DOHH2 (cell line): ENCODE data around the gene UQCRH.
A peak's percentile ranks its signal among the peaks of the same experiment; 100 is the strongest.

Source experiments
- H3F3A ChIP-seq: fragments of 200-600 bp; sonication (generic), shearing (Covaris generic); 2 replicates; pipeline ENCODE4 v1.6.0; 2016; ENCODE audit warnings: antibody characterized with exemption, mild to moderate bottlenecking; ENCODE audit not compliant: control insufficient read depth, insufficient read depth
- H3K27ac ChIP-seq: fragments of 200-600 bp; sonication (generic); 2 replicates; pipeline ENCODE4 v1.5.1; 2014; ENCODE audit warnings: low read depth, mild to moderate bottlenecking, low read length, moderate library complexity
- H3K27me3 ChIP-seq: fragments of 200-600 bp; sonication (generic); 2 replicates; pipeline ENCODE4 v1.6.1; 2014; ENCODE audit warnings: mild to moderate bottlenecking, low read length, mixed read lengths; ENCODE audit not compliant: control insufficient read depth
- H3K36me3 ChIP-seq: fragments of 200-600 bp; sonication (generic); 2 replicates; pipeline ENCODE4 v1.6.1; 2014; ENCODE audit warnings: mild to moderate bottlenecking, low read length, moderate library complexity, mixed read lengths; ENCODE audit not compliant: control insufficient read depth
- H3K4me1 ChIP-seq: fragments of 200-600 bp; sonication (generic); 2 replicates; pipeline ENCODE4 v1.6.1; 2014; ENCODE audit warnings: mild to moderate bottlenecking, low read length, mixed read lengths; ENCODE audit not compliant: control insufficient read depth
- H3K4me2 ChIP-seq: fragments of 200-600 bp; sonication (generic); 2 replicates; pipeline ENCODE4 v1.6.0; 2014; ENCODE audit warnings: mild to moderate bottlenecking, low read length, moderate library complexity
- H3K4me3 ChIP-seq: fragments of 200-600 bp; sonication (generic); 2 replicates; pipeline ENCODE4 v1.5.1; 2014; ENCODE audit warnings: mild to moderate bottlenecking, low read length, mixed read lengths
- H3K79me2 ChIP-seq: fragments of 200-600 bp; sonication (generic); 2 replicates; pipeline ENCODE4 v1.6.1; 2014; ENCODE audit warnings: mild to moderate bottlenecking, low read length, mixed read lengths; ENCODE audit not compliant: control insufficient read depth
- H3K9me2 ChIP-seq: fragments of 200-600 bp; sonication (generic); replicated peaks from 2 replicates; pipeline ENCODE4 v1.6.1; 2014; ENCODE audit warnings: mild to moderate bottlenecking, low read length, mixed read lengths; ENCODE audit not compliant: control insufficient read depth
- H3K9me3 ChIP-seq: fragments of 200-600 bp; sonication (generic); 2 replicates; pipeline ENCODE4 v1.6.1; 2014; ENCODE audit warnings: antibody characterized with exemption, low read length, mixed read lengths; ENCODE audit not compliant: control insufficient read depth, insufficient read depth
- H4K20me1 ChIP-seq: fragments of 200-600 bp; sonication (generic); 2 replicates; pipeline ENCODE4 v1.6.0; 2014; ENCODE audit warnings: low read depth, mild to moderate bottlenecking, antibody characterized with exemption, low read length, moderate library complexity; ENCODE audit not compliant: control insufficient read depth, insufficient read depth
- EZH2phosphoT487 ChIP-seq: fragments of 200-600 bp; sonication (generic); IDR thresholded peaks from 2 replicates; pipeline ENCODE4 v1.6.1; 2017; ENCODE audit warnings: borderline replicate concordance, mild to moderate bottlenecking, antibody characterized with exemption, low read length, moderate library complexity, mixed read lengths
- TF ChIP-seq, protein P1 (sequence below): fragments of 200-600 bp; sonication (generic); IDR thresholded peaks from one replicate; pipeline ENCODE4 v1.5.1; 2014; ENCODE audit warnings: antibody characterized with exemption, mild to moderate bottlenecking, low read depth, low read length; ENCODE audit not compliant: poor library complexity, severe bottlenecking

UQCRH gene

DNA sequence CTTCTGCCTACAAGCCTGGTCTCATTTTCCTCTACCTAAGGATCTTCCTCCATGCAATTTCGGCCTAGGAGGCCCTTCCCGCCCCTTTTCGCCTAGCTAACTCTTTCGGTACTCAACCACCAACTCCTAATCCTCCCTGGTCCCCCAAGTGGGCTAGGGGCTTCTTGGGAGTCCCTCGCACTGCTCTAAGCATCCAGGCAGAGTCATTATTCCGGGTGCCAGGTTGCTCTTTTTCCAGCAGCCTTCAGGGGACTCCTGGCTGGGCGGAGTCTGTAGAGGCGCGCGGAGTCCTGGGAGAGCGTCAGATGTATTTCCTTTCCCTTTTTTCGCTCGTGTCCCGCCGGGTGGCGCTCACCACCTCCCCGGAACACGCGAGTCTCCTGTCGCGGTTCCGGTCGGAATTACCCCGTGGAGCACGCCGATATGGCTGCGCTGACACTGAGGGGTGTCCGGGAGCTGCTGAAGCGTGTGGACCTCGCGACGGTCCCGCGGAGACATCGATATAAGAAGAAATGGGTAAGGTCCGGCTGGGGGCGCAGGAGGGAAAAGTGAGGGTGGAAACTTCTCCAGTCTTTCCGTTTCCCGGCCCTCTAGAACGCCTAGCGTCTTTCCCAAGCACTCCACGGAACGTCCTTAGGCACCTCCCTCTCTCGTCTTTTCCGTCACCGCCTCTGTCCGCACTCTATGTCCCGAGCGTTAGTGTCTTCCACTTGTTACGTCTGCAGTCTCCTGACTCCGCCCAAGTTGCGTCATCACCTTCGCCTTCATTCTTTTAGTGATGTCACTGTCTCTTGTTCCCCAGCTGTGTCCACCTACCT lies 37.1 kb downstream of the UQCRH start, which contains the start of gene NSUN4:
TSS of gene NSUN4 (plus strand) at position 404 of the 818 bp plus-strand sequence. CDS start at position 424, 20 bp downstream.
- Histone ChIP-seq H3K9me3 (no peaks in the 10 kb centered on the region; the same call in 1 of the 2 replicates), H3K4me2 (peak within 1 kb of the TSS; percentile 99), H3K79me2 (peaks cover 51% of the 10 kb centered on the region), H3K4me3 (peak within 1 kb of the TSS; percentile 98), H3K4me1 (peaks cover 33% of the 10 kb centered on the region), H4K20me1 (0 out of 2 replicates have a peak, but pooled peaks cover 3% of the 10 kb centered on the region), H3K27ac (peak within 1 kb of the TSS; percentile 88), H3K27me3 (no peaks in the 10 kb centered on the region), H3K36me3 (peaks cover 48% of the 10 kb centered on the region), H3K9me2 (no peaks in the 10 kb centered on the region), H3F3A (peaks cover 14% of the 10 kb centered on the region)
- no peak for TF ChIP-seq EZH2phosphoT487
- TF ChIP-seq, protein P1, sequence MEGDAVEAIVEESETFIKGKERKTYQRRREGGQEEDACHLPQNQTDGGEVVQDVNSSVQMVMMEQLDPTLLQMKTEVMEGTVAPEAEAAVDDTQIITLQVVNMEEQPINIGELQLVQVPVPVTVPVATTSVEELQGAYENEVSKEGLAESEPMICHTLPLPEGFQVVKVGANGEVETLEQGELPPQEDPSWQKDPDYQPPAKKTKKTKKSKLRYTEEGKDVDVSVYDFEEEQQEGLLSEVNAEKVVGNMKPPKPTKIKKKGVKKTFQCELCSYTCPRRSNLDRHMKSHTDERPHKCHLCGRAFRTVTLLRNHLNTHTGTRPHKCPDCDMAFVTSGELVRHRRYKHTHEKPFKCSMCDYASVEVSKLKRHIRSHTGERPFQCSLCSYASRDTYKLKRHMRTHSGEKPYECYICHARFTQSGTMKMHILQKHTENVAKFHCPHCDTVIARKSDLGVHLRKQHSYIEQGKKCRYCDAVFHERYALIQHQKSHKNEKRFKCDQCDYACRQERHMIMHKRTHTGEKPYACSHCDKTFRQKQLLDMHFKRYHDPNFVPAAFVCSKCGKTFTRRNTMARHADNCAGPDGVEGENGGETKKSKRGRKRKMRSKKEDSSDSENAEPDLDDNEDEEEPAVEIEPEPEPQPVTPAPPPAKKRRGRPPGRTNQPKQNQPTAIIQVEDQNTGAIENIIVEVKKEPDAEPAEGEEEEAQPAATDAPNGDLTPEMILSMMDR: peak; percentile 95

DNA sequence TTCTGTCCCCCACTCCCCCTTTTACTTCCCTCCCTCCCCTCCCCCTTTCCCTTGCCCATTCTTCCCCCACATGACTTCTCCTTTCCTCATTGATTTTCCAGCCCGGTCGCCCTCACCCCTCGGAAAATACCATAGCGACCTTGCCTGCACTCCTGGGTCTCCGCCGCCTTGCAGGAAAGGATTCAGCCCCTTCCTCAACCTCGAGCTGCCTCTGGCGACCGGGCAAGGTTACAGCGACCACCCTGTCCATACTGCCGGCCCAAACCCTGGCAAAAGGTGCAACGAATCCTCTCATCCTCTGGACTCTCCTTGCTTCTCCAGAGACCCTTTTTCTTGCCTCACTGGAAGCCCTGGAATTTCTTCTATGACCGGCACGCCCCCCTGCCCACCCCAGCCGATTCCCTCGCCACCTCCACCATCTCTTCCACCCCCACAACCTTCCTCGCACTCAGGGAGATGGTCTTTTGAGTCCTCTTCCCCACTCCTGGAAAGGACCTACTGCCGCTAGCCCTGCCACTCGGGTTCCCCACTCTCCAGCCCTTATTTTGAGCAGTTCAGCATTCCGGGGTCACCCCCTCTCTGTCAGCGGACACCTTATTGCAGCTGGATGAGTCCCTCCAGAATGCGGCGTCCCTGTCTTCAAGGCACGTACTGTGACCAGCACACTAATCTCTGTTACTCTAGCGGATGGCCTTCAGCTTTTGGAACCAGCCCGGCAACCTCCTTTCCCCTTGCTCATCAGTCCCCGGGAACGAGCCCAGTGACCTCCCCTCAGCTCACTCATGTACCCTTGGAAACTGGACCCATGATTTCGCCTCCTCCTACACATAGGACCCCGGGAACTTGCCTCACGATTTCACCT lies 38.0 kb downstream of the UQCRH start:
- TF ChIP-seq EZH2phosphoT487: no peak
- TF ChIP-seq, protein P1: no peak
- Histone ChIP-seq H3K4me2 (peak overlapping the region; percentile 99), H3K4me3 (peak overlapping the region; percentile 98), H3K27me3 (no peaks in the 10 kb centered on the region), H3K27ac (peak overlapping the region; percentile 88), H3K4me1 (peaks cover 33% of the 10 kb centered on the region), H3K9me2 (no peaks in the 10 kb centered on the region), H3F3A (peaks cover 15% of the 10 kb centered on the region), H3K79me2 (peaks cover 51% of the 10 kb centered on the region), H3K36me3 (peaks cover 48% of the 10 kb centered on the region), H4K20me1 (0 out of 2 replicates have a peak, but pooled peaks cover 3% of the 10 kb centered on the region), H3K9me3 (no peaks in the 10 kb centered on the region; the same call in 1 of the 2 replicates)

DNA sequence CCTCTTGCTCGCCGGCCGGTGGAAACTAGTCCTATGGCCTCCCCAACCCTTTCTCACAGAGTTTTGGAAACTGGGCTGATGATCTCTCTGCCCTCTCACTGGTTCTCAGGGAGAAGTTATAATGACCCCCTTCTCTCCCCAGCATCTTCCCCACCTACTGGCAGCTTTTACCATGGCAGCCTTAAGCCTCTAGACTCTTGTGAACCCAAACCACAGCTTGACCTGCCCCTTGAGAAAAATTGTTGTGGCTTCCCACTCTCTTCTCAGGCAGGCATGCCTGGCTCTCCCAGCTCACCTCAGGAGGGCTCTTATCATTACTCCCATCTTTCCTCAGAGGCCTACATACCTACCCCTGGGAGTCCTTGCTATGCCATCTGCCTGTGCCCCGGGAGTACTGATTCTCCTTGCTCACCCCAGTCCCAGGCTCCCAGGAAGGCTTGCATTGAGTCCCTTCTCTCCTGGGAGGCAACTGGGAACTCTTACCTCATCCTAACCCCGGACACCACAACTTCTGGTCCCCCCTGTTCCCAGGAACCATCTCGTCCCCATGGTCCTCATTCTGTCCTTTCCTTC lies 38.7 kb downstream of the UQCRH start:
- Histone ChIP-seq H3K4me1 (peaks cover 33% of the 10 kb centered on the region), H3K4me3 (peak overlapping the region; percentile 98), H3K27ac (no peak overlapping the region), H3K9me3 (no peaks in the 10 kb centered on the region; the same call in 1 of the 2 replicates), H4K20me1 (0 out of 2 replicates have a peak, but pooled peaks cover 3% of the 10 kb centered on the region), H3K36me3 (peaks cover 55% of the 10 kb centered on the region), H3F3A (peaks cover 19% of the 10 kb centered on the region), H3K9me2 (no peaks in the 10 kb centered on the region), H3K79me2 (peaks cover 51% of the 10 kb centered on the region), H3K4me2 (peak overlapping the region; percentile 99), H3K27me3 (no peaks in the 10 kb centered on the region)
- TF ChIP-seq, protein P1: peak; percentile 61
- no peak for TF ChIP-seq EZH2phosphoT487
